NCI-H524 (cell line): ENCODE measurements around the gene MCF2L.
A peak's percentile ranks its signal among the peaks of the same experiment; 100 is the strongest.

Source experiments
- DNase-seq, 2 experiments: peaks; one replicate each; lab custom pipeline; 2025; lab: John Stamatoyannopoulos, UW

Gene MCF2L

DNA sequence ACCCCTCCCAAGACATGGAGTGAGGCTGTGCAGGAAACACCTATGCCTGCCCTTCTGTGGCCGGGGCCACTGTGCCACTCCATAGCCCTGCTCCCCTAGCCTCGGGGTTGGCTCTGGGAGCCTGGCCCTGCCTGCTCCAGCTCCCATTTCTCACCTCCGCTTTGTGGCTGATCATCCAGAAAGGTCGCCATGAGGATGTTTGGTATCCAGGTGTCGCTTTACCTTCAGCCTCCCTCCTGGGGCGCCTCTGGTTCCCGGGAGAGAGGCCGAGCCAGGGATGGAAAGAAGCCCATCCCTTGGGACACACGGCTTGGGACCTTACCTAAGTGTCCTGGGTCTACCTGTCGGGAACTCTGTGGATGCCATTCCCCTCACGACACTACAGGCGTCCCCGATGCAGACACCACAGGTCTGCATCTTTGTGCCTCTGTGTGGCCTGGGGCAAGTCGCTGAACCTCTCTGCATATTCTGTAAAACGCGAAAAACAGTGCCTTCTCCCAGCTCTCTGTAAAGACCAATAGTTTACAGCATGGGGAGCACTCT lies 3.4 kb upstream of the MCF2L start:
- no peak for DNase-seq

DNA sequence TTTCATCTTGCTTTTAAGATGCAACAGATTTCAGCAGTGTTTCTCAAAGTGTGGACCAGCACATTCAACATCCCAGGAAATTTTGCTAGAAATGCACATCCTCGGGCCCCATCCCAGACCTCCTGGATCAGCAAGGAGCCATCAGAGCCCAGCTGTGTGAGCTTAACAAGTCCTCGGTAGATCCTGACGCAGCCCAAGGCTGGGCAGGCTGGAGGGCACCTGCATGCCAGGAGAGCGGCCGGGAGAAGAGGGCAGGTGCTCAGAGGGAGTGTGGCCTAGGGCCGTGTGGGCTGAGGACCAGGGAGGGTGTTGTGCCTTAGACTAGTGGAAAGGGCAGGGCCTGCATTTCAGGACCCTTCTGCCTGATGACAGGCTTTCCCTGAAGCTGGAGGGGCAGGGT lies 2.2 kb upstream of the MCF2L start:
- DNase-seq, result no peak

GRCh38 chr13:112967686-112968379 lies 1.2 kb upstream of the MCF2L start:
- no peak for DNase-seq

DNA sequence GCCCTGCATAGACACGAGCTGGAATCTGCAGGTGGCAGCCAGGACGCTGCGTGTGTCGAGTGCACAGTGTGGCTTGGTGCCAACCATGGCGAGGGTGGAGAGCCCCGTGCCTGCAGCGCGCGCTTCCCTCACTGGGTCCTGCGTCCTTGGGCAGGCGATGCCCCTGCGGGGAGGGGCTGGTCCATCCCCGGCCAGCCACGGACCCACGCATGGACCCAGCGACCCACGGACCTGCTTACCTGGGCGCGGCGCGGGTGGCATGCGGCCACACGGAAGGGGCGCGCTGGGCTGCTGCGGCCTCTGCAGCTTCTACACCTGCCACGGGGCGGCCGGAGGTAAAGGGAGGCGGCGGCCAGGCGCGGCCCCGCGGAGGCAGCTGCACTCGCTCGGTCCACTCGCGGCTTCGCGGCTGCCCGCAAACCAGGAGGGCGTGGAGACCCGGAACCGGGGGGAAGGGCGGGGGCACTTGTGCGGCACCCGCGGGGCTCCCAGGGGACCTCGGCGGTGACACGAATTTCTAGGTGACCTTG lies 569 bp upstream of the MCF2L start:
- peak; percentile 31 to 41 for DNase-seq

DNA sequence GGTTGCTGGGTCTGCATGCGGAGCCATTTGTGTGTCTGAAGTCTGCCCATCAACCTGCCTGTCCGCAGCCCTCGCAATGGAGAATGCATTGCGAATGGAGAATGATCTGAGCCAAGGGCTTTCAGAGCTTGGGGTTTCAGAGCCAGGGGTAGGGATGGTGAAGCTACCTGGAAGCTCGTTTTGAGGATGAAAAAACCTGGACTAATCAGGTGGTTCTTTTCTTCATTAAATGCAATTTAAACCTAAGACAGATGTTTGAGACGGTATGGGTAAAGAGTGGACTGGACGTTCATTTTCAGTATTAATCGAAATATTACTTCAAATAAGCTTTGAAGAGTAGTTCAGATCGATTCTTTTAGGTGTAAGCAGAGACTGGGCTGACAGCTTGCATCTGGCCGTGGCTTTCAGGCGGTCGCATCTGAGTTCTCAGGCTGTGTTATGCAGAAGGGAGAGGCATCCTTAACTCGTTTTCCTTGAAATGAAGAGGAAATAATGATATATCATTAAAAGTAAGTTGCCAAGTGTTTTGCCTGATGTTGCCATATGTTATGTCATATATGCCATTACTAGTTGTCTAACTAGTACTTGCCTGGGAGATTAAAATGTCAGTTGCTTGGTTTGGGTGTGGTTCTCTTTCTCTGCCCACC lies 801 bp downstream of the MCF2L start:
- DNase-seq, result peak in 1 of 2 experiments; percentile 55

GRCh38 chr13:112970552-112971287 lies 1.7 kb downstream of the MCF2L start:
- no peak for DNase-seq

DNA sequence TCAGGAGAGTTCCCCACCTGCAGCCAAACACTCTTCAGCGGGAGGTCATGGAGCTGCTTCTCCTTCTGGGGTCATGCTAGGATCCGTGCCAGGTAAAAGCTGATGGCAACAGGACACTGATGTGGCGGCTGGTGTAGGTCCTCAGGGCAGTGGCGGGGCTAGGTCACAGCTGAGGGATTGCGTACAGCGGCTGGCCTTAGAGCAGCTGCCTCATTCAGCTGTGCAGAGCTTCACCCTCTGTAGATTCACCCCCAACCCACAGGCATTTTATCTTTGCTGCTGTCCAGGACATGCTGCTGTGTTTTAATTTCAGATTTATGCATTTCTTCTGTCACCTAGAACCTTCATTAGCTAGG lies 2.3 kb downstream of the MCF2L start:
- DNase-seq, result no peak

- DNase-seq, result no peak
Observed at GRCh38 chr13:112972258-112972657, 3.2 kb downstream of the MCF2L start.

DNA sequence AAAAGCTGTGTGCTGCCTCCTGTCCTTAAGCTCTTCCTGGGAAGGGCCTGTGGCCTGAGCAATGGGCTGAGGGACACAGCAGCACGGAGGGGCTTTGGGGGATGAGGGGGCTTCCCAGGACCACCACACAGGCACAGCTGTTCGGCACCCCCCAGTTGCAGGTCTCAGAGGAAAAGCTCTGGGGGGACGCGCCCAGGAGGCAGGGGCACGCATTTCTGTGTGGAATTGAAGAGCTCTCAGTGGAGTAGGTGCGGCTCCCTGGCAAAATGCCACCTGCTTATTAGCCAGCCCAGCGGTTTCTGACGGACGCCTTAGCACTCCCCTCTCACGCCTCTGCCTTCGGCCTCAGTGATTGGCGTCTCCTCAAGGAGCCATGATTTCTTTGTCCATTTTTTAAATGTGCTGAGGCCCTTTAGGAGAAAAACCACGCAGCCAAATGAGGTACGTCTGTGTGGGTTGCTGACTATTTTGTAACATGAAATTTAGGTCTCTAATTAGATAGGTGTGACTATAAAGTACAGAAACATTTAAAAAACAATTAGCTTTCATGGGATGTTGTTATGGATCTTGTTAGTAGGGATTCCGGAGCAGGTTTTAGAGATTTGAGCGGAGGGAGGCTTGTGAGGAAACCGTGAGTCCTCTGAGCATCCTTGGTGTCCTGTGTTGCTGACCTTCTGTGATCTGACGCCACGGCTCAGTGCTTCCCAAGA lies 4.0 kb downstream of the MCF2L start:
- peak; percentile 6 to 56 for DNase-seq

- no peak for DNase-seq
Observed at GRCh38 chr13:112973577-112973951, 4.5 kb downstream of the MCF2L start.

GRCh38 chr13:112974125-112974524 lies 5.1 kb downstream of the MCF2L start:
- no peak for DNase-seq

DNA sequence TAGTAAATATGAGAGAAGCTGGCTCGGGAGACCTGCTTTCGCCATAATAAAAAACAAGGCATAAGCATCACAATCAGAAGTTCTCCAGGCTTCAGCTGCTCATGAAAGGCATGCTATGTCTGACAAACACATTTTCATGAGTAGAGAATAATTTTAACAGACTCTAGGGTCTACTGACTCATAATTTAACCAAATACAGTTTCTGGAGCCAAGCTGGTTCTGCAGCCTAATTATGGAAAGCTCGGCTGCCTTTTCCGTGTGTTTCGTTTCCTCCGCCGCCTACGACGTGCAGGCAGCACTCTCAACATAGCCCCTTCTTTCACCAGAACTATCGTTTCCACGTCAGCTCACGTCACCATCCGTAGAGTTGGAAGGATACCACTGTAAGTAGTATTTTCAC lies 5.7 kb downstream of the MCF2L start:
- DNase-seq, result no peak

DNA sequence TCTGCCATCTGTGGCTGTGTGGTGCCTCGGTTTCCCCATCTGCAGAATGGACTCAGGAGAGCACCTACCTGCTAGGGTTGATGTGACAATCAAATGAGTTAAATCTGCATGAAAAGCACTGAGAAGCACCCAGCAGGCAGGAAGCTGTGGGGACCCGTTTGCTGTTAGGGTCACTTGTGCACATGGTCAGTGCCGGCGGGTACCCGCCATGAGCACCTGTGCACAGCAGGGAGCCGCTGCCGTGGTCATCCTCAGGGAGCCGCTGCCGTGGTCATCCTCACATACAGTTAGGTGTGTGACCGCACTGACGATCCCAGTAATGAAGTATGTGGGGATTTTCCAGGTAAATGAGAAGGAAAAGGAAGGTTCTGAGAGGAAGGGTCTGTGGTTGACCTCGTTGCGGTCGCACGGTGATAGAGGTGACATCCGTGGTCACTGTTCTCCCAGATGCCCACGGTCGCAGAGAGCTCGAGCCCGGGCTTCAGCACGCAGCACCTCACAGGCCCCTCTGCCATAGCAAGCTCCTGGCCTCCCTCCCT lies 6.5 kb downstream of the MCF2L start:
- DNase-seq, result no peak

DNA sequence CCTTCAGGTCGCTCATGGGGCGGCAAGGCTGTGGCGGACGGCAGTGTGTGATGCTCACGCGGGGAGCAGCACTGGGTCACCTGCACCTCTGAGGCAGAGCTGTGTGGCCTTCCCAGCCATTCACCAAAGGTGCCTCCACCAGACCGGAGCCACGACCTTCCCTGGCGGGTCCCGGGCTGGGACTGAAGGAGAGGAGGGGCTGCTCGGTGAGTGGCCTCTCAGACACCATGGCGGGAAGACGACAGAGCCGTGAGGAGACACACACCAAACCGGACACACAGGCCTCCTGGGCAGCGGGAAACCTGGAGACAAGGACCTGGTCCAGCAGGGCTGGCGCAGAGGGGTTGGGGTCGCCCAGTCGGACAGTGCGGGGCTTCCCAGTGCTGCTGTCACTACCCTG lies 7.5 kb downstream of the MCF2L start:
- DNase-seq, result no peak

- DNase-seq, result no peak
Observed at GRCh38 chr13:112977091-112977490, 8.1 kb downstream of the MCF2L start.

DNA sequence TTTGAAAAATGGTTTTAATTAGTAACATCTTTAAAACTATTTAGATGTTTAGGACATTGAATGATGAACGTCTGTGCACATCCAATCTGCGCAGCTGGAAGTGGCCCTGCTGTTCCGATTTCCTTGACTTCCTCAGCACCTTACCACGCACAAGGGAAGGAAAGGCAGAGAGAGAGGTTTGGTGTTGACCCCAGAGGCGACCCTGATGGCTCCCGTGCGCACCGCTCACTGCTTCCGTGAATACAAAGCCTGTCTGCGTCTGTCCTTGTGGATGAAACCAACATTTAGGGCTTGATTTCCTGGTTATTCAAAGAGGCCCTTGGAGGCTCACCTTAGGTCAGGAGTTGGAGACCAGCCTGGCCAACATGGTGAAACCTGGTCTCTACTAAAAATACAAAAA lies 8.5 kb downstream of the MCF2L start:
- DNase-seq, result no peak

- no peak for DNase-seq
Observed at GRCh38 chr13:112978561-112979405, 9.8 kb downstream of the MCF2L start.

DNA sequence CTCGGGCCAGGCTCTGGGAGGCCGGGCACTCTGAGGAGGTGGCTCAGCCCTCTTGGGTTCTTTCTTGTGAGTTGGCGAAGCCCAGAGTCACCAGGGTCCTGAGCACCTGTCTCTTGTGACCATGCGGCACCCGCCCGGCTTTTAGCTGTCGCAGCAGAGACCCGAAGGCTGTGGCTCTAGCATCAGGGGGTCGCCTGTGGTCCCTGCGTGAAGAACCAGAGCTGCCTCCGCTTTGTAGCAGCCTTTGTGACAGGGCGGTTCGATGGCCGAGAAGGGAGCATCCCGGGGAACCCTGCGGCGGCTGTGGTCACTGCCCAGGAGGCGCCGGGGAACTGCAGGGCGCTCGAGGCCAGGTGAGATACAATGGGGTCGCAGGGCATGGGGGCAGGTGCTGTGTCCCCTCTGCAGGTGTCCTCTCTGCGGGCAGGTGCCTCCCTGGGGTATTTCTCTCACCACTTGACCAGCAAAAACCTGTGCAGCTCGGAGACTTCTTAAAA lies 10.4 kb downstream of the MCF2L start:
- DNase-seq, result no peak

GRCh38 chr13:112980434-112980833 lies 11.4 kb downstream of the MCF2L start:
- no peak for DNase-seq

DNA sequence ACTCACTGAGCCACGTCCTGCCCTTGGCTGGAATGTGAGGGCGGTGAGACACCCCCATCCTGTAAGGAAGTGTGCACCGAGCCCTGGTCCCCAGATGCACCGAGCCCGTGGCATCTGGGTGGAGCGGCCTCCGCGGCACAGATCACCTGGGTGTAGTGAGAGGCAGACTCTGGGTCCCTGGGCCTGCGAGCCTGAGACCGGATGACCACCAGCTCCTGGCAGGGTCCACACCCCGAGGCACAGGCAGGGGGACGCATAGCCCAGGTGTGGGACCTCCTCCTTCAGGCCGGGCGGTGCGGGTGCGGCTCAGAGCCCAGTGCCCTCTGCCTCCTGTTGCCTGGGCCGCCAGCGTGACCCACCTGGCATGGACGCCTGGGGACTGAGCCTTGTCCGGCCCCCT lies 12.4 kb downstream of the MCF2L start:
- no peak for DNase-seq
